Muscle layer of colon (tissue), 2 donors: Measurements from ENCODE around the gene PHPT1.

Source experiments
- H3K27ac ChIP-seq: one replicate; pipeline ENCODE4 v1.7.0; 2013; ENCODE audit warnings: low read depth, mild to moderate bottlenecking, low read length, moderate library complexity
- H3K27me3 ChIP-seq, 2 donors: one replicate each; pipeline ENCODE4 v1.7.0; 2013; ENCODE audit warnings: low read length in 2 of 2, mild to moderate bottlenecking in 2 of 2; ENCODE audit not compliant: insufficient read depth in 2 of 2, control insufficient read depth in 1 of 2
- H3K36me3 ChIP-seq: one replicate; pipeline ENCODE4 v1.7.0; 2013; ENCODE audit warnings: mild to moderate bottlenecking, low read length; ENCODE audit not compliant: insufficient read depth
- H3K4me1 ChIP-seq: one replicate; pipeline ENCODE4 v1.7.0; 2013; ENCODE audit warnings: mild to moderate bottlenecking, low read length; ENCODE audit not compliant: insufficient read depth
- H3K4me3 ChIP-seq, 2 donors: one replicate each; pipeline ENCODE4 v1.7.0; 2013; ENCODE audit warnings: low read length in 2 of 2, low read depth in 1 of 2, mild to moderate bottlenecking in 1 of 2, moderate library complexity in 1 of 2
- H3K9ac ChIP-seq: one replicate; pipeline ENCODE4 v1.7.0; 2013; ENCODE audit warnings: low read length
- H3K9me3 ChIP-seq: one replicate; pipeline ENCODE4 v1.7.0; 2013; ENCODE audit warnings: mild to moderate bottlenecking, low read length
- donor health status: abdominal sarcoma.
- donor health status: Adenocarcinoma of cecum.

The PHPT1 gene

GRCh38 chr9:136847826-136848392, 1.3 kb upstream of the PHPT1 start:
- Histone ChIP-seq H3K27ac (peak overlapping the region; percentile 82), H3K27me3 (peaks cover 0 to 34% of the 10 kb centered on the region in 2 donors), H3K4me1 (peaks cover 25% of the 10 kb centered on the region), H3K9me3 (no peaks in the 10 kb centered on the region), H3K4me3 (peak overlapping the region; percentile 67 to 91), H3K36me3 (peaks cover 5% of the 10 kb centered on the region), H3K9ac (no peak overlapping the region)

GRCh38 chr9:136848393-136849037, 694 bp upstream of the PHPT1 start:
- Histone ChIP-seq H3K9ac (no peak overlapping the region), H3K4me1 (peaks cover 21% of the 10 kb centered on the region), H3K4me3 (peak overlapping the region; percentile 67 to 91), H3K36me3 (peaks cover 5% of the 10 kb centered on the region), H3K27ac (peak overlapping the region; percentile 82), H3K9me3 (no peaks in the 10 kb centered on the region), H3K27me3 (peaks cover 0 to 34% of the 10 kb centered on the region in 2 donors)

GRCh38 chr9:136849960-136850865, 1.0 kb downstream of the PHPT1 start:
- H3K27me3 ChIP-seq, result peaks cover 0 to 24% of the 10 kb centered on the region in 2 donors
- peak overlapping the region; percentile 75 for H3K27ac ChIP-seq
- peak overlapping the region; percentile 65 for H3K9ac ChIP-seq
- H3K9me3 ChIP-seq, result no peaks in the 10 kb centered on the region
- peaks cover 20% of the 10 kb centered on the region for H3K4me1 ChIP-seq
- peak overlapping the region; percentile 89 for H3K4me3 ChIP-seq
- peaks cover 5% of the 10 kb centered on the region for H3K36me3 ChIP-seq

- H3K4me3 ChIP-seq, result no peak overlapping the region
- peaks cover 20% of the 10 kb centered on the region for H3K4me1 ChIP-seq
- H3K9me3 ChIP-seq, result no peaks in the 10 kb centered on the region
- no peak overlapping the region for H3K9ac ChIP-seq
- peaks cover 0 to 16% of the 10 kb centered on the region in 2 donors for H3K27me3 ChIP-seq
- no peak overlapping the region for H3K27ac ChIP-seq
- H3K36me3 ChIP-seq, result peaks cover 5% of the 10 kb centered on the region
These were observed 1.9 kb downstream of the PHPT1 start for GRCh38 chr9:136850866-136851775.

GRCh38 chr9:136851941-136852663, 2.9 kb downstream of the PHPT1 start, which contains the start of gene MAMDC4:
TSS of gene MAMDC4 (plus strand) at chr9:136852346. CDS start at chr9:136852417, 71 bp downstream.
- Histone ChIP-seq H3K9ac (no peak within 1 kb of the TSS), H3K27me3 (peaks cover 0 to 9% of the 10 kb centered on the region in 2 donors), H3K27ac (no peak within 1 kb of the TSS), H3K4me1 (peaks cover 20% of the 10 kb centered on the region), H3K4me3 (no peak within 1 kb of the TSS), H3K36me3 (peaks cover 5% of the 10 kb centered on the region), H3K9me3 (no peaks in the 10 kb centered on the region)

GRCh38 chr9:136852664-136853595, 3.7 kb downstream of the PHPT1 start:
- Histone ChIP-seq H3K27me3 (peaks cover 0 to under 1% of the 10 kb centered on the region in 2 donors), H3K4me3 (no peak overlapping the region), H3K27ac (no peak overlapping the region), H3K4me1 (peaks cover 15% of the 10 kb centered on the region), H3K36me3 (peaks cover 5% of the 10 kb centered on the region), H3K9me3 (no peaks in the 10 kb centered on the region), H3K9ac (no peak overlapping the region)

GRCh38 chr9:136853596-136854112, 4.4 kb downstream of the PHPT1 start:
- Histone ChIP-seq H3K27me3 (no peaks in the 10 kb centered on the region), H3K36me3 (peaks cover 5% of the 10 kb centered on the region), H3K4me3 (no peak overlapping the region), H3K9me3 (no peaks in the 10 kb centered on the region), H3K4me1 (peaks cover 11% of the 10 kb centered on the region), H3K27ac (no peak overlapping the region), H3K9ac (no peak overlapping the region)

GRCh38 chr9:136854113-136854841, 5.1 kb downstream of the PHPT1 start:
- no peak overlapping the region for H3K27ac ChIP-seq
- H3K4me3 ChIP-seq, result no peak overlapping the region
- H3K9ac ChIP-seq, result no peak overlapping the region

GRCh38 chr9:136854842-136855460, 5.7 kb downstream of the PHPT1 start:
- no peaks in the 10 kb centered on the region for H3K9me3 ChIP-seq
- H3K4me1 ChIP-seq, result peaks cover 20% of the 10 kb centered on the region
- no peak overlapping the region for H3K27ac ChIP-seq
- no peak overlapping the region for H3K9ac ChIP-seq
- H3K36me3 ChIP-seq, result peaks cover 5% of the 10 kb centered on the region
- no peaks in the 10 kb centered on the region for H3K27me3 ChIP-seq
- H3K4me3 ChIP-seq, result no peak overlapping the region

More at GRCh38 chr9:136854113-136854841, 5.1 kb downstream of the PHPT1 start:
- Histone ChIP-seq H3K27me3 (no peaks in the 10 kb centered on the region), H3K9me3 (no peaks in the 10 kb centered on the region), H3K36me3 (peaks cover 5% of the 10 kb centered on the region), H3K4me1 (peaks cover 17% of the 10 kb centered on the region)
